Stomach (tissue), 9 donors: ENCODE measurements around the gene MRPL40. TPM values are rescaled to one million over a fixed set of nuclear protein-coding genes. Genes with fewer than 3 reads are reported as not detected.

ENCODE experiments used
- DNase-seq, 2 donors: peaks; one replicate each; pipeline versions ENCODE4 v3.0.0 to v3.0.0-alpha.2; 2013 to 2019
- H3K27ac ChIP-seq, 5 donors: fragments of 200-600 bp in 4 of 5; sonication (generic) in 4 of 5; one replicate each; pipeline ENCODE4 v1.5.1; 2013 to 2019; ENCODE audit warnings: mild to moderate bottlenecking in 1 of 5, moderate library complexity in 1 of 5
- H3K27me3 ChIP-seq, 3 donors: fragments of 200-600 bp; sonication (generic); one replicate each; pipeline ENCODE4 v1.5.1; 2017 to 2019; ENCODE audit warnings: mixed run types in 1 of 3
- H3K36me3 ChIP-seq, 4 donors: fragments of 200-600 bp; sonication (generic); 1 replicate in 3 of 4; 2 replicates in 1 of 4; pipeline ENCODE4 v1.5.1; 2016 to 2019
- H3K4me1 ChIP-seq, 4 donors: fragments of 200-600 bp; sonication (generic); one replicate each; pipeline ENCODE4 v1.5.1; 2016 to 2019
- H3K4me3 ChIP-seq, 4 donors: fragments of 200-600 bp; sonication (generic) in 3 of 4; one replicate each; pipeline ENCODE4 v1.5.1; 2016 to 2019; ENCODE audit warnings: mild to moderate bottlenecking in 1 of 4
- H3K9me3 ChIP-seq, 4 donors: fragments of 200-600 bp; sonication (generic); one replicate each; pipeline ENCODE4 v1.5.1; 2016 to 2019
- EP300 ChIP-seq: sonication (generic); formaldehyde crosslinking; IDR thresholded peaks from one replicate; pipeline ENCODE4 v1.6.1; 2017; ENCODE audit warnings: antibody characterized with exemption
- POLR2A ChIP-seq, 4 donors: fragments of 450-650 bp; IDR thresholded peaks; one replicate each; pipeline ENCODE4 v1.6.1; 2016; ENCODE audit warnings: antibody characterized with exemption in 4 of 4, control low read depth in 2 of 4, mild to moderate bottlenecking in 1 of 4, moderate library complexity in 1 of 4
- POLR2AphosphoS5 ChIP-seq, 3 donors: sonication (generic); formaldehyde crosslinking; IDR thresholded peaks; one replicate each; pipeline ENCODE4 v1.6.1; 2016; ENCODE audit warnings: antibody characterized with exemption in 3 of 3
- WGBS, 5 donors: extraction: QIAGEN DNeasy Blood & Tissue Kit in 3 of 5; methylation state at CpG; one replicate each; pipeline versions ENCODE4 v1.1.5 to v1.1.7; 2013 to 2018; 5-methylcytosine and 5-hydroxymethylcytosine counted together
- intact Hi-C: fragments of 100-400 bp; cut with DNase I; formaldehyde crosslinking; loops from one replicate; pipeline ENCODE4 v1.15.1; 2023; ENCODE audit warnings: low total_unique reads
- polyA plus RNA-seq, 3 donors: library from polyadenylated mRNA; stranded (reverse); fragments of 200-250 nt; gene quantifications; one replicate each; pipeline ENCODE4 v1.2.3, GENCODE V29; 2013
- total RNA-seq, 5 donors: library from RNA; depleted of rRNA; stranded (reverse); fragments of >200 nt; gene quantifications; one replicate each; pipeline versions ENCODE4 v1.1.0 to v1.2.3, GENCODE V29; 2014 to 2016
- TF ChIP-seq, protein P1 (sequence below), 7 experiments: fragments of 450-650 bp in 4 of 7; fragments of 200-600 bp in 3 of 7; sonication (generic) in 3 of 7; IDR thresholded peaks; one replicate each; pipeline ENCODE4 v1.5.1; 2016 to 2019; ENCODE audit warnings: antibody characterized with exemption in 7 of 7, control low read depth in 2 of 7, mild to moderate bottlenecking in 1 of 7
- donor health status: healthy with polysubstance abuse.
- donor health status: Bipolar disorder and iron deficiency.
- donor health status: healthy.

The MRPL40 gene
- total and polyA plus RNA-seq, 8 donors: 2.3 to 61.1 (median 23.3) TPM

DNA sequence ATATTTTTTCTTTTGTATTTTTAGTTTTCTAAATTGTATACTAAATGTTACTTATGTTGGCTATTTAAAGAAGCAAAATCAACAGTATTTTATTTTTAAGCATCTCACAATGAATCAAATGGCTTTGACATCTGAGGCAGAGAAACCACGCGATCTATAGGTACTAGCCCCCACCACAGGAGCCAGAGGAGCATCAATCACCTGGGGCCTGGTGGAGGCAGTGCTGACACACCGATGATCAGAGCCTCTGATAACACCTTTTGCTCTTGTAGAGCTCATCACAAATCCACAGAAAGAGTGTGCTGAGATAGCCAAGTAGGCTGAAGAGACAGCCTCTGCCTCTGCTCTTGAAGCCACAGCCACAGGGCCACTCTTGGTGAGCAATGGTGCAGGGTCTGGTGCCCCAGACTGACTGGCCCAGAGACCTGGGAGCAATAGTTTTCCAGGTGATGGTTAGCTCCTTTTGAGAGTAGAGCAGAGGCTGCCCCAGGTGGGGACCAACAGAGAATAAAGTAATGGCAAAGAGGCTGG is 26.0 kb upstream of the MRPL40 start:
- H3K27me3 ChIP-seq: no peaks in the 10 kb centered on the region
- intact Hi-C loops: no loop called here
- peaks cover 0 to 17% (median 6%) of the 10 kb centered on the region in 4 donors for H3K4me1 ChIP-seq
- H3K4me3 ChIP-seq: no peak overlapping the region
- DNase-seq: no peak
- WGBS, 5 donors: 73 to 88% (median 86%) methylated on average over 3 of the region's 3 CpGs
- H3K9me3 ChIP-seq: no peaks in the 10 kb centered on the region
- no peak overlapping the region for H3K27ac ChIP-seq
- TF ChIP-seq POLR2AphosphoS5 (IDR thresholded peaks at IDR 0.05) (no peak), EP300 (no peak), POLR2A (IDR thresholded peaks at IDR 0.05) (no peak)
- TF ChIP-seq, protein P1, sequence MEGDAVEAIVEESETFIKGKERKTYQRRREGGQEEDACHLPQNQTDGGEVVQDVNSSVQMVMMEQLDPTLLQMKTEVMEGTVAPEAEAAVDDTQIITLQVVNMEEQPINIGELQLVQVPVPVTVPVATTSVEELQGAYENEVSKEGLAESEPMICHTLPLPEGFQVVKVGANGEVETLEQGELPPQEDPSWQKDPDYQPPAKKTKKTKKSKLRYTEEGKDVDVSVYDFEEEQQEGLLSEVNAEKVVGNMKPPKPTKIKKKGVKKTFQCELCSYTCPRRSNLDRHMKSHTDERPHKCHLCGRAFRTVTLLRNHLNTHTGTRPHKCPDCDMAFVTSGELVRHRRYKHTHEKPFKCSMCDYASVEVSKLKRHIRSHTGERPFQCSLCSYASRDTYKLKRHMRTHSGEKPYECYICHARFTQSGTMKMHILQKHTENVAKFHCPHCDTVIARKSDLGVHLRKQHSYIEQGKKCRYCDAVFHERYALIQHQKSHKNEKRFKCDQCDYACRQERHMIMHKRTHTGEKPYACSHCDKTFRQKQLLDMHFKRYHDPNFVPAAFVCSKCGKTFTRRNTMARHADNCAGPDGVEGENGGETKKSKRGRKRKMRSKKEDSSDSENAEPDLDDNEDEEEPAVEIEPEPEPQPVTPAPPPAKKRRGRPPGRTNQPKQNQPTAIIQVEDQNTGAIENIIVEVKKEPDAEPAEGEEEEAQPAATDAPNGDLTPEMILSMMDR (IDR thresholded peaks at IDR 0.05): no peak
- peaks cover 39 to 77% (median 75%) of the 10 kb centered on the region in 4 donors for H3K36me3 ChIP-seq

DNA sequence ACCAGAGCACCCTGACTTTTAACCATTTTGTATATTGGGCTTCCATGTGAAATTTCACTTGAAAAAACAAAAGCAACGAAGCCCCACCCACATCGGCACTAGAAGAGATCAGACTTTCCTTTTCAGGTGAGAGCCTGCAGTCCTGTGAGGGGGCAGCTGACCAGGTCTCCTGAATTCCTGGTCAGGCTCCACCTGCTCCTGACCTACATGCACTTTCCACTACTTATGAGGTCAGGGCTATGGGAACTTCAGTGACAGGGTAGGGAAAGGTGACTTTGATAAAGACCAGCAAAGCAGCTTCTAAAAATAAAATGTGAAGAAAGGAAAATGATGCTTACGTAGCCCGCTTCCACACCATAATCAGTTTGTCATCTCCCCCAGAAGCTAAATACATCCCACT is 25.5 kb upstream of the MRPL40 start:
- Histone ChIP-seq H3K9me3 (no peaks in the 10 kb centered on the region), H3K27ac (no peak overlapping the region), H3K36me3 (peaks cover 39 to 74% (median 72%) of the 10 kb centered on the region in 4 donors), H3K27me3 (no peaks in the 10 kb centered on the region), H3K4me3 (no peak overlapping the region), H3K4me1 (peaks cover 0 to 17% (median 8%) of the 10 kb centered on the region in 4 donors)
- WGBS, 5 donors: 83 to 94% (median 89%) methylated on average over 4 of the region's 4 CpGs
- no peak for DNase-seq
- TF ChIP-seq EP300 (no peak), POLR2AphosphoS5 (IDR thresholded peaks at IDR 0.05) (no peak), POLR2A (IDR thresholded peaks at IDR 0.05) (no peak)
- TF ChIP-seq, protein P1 (IDR thresholded peaks at IDR 0.05): no peak
- intact Hi-C loops: no loop called here

DNA sequence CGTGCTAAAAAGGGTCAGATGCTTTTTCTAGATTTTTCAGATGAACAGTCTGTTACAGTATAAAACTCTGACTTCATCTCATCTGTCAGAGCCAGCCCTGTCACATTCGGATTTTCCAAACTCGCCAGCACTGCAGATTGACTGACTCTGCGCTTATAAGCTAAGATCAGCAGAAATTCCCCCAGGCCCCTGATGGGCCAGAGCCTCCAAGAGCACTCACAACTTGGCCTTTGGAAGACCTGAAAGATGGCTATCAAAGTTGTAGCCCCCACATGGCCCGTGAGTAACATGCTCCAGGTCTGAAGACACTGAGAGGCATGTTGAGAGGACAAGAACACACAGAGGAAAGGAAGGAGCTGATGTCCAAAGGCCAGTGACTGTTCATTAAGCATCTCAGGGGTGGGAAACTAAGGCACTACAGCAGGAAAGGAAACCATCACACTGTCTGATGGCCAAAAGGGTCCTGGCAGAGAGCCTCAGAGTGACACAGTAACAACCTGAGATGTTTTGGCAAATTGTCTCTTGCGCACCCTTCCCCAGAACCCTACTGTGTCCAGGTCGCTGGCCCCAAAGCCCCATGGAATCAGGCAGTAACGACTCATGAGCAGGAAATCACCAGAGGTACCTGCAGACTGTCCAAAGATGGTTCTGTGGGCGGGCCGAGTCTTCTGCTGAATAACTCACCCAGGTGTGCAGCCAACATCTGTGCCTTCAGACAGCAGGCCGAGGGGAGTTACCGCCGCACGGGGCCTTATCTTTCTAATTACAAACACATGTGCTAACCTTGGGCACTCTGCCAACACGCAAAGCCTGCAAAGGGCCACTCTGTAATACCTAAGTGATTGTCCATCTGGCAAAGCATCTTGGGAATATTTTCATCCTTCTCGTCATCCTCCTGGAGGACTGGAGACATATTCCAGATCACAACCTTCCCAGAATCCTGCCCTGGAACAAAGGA is 24.4 kb upstream of the MRPL40 start:
- TF ChIP-seq EP300 (no peak), POLR2A (IDR thresholded peaks at IDR 0.05) (no peak), POLR2AphosphoS5 (IDR thresholded peaks at IDR 0.05) (no peak)
- TF ChIP-seq, protein P1 (IDR thresholded peaks at IDR 0.05): no peak
- peak; percentile 73 to 83 for DNase-seq
- Histone ChIP-seq H3K27me3 (no peaks in the 10 kb centered on the region), H3K4me1 (peaks cover 0 to 22% (median 13%) of the 10 kb centered on the region in 4 donors), H3K27ac (no peak overlapping the region), H3K9me3 (no peaks in the 10 kb centered on the region), H3K4me3 (no peak overlapping the region), H3K36me3 (peaks cover 39 to 72% (median 71%) of the 10 kb centered on the region in 4 donors)
- WGBS, 5 donors: 57 to 71% (median 65%) methylated on average over 16 of the region's 16 CpGs
- intact Hi-C loops: no loop called here

DNA sequence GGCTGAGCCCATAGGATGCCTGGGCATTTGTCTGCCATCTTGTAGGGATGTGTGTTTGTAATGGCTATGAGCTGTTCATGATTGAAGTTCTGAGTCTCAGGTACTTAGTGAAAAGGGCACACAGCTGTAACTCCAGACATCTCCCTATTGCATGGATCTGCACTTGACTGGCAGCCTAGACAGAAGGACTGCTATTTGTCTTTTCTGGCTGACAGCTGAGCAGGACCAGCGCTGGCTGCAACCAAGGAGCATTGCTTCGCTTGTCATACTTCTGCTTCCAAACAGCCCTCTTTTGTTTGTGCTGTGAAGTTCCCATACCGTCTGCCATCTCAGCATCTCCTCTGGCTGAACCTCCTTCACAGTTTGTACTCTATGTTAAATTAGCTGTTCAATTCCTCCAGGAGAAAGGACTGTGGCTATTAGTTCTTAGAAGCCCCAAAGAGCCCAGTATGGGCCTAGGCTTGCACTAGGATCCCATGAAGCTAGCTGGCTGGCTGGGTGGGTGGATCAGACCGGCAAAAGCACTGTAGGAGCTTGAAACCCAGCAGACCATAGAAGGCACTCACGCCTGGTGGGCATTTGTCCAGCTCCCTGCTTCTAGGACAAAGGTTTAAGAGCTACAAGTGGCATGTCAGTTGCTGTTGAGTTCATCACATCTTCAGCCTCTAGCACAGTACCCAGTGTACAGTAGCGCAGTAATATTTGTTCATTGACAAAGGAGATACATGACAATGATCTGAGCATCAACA is 21.2 kb upstream of the MRPL40 start:
- Histone ChIP-seq H3K4me1 (peaks cover 0 to 25% (median 15%) of the 10 kb centered on the region in 4 donors), H3K4me3 (no peak overlapping the region), H3K27ac (no peak overlapping the region), H3K27me3 (no peaks in the 10 kb centered on the region), H3K9me3 (no peaks in the 10 kb centered on the region), H3K36me3 (peaks cover 28 to 51% (median 49%) of the 10 kb centered on the region in 4 donors)
- intact Hi-C loops: no loop called here
- no peak for DNase-seq
- TF ChIP-seq, protein P1 (IDR thresholded peaks at IDR 0.05): no peak
- TF ChIP-seq POLR2A (IDR thresholded peaks at IDR 0.05) (no peak), POLR2AphosphoS5 (IDR thresholded peaks at IDR 0.05) (no peak), EP300 (no peak)
- WGBS, 5 donors: 92 to 95% (median 92%) methylated on average over 6 of the region's 6 CpGs
